Measurements from ENCODE around the gene GPR180.

The GPR180 gene

GRCh38 chr13:94656766-94657165 is 55.1 kb downstream of the GPR180 start:
- DNase-seq: no peak

GRCh38 chr13:94657167-94657566 is 55.5 kb downstream of the GPR180 start:
- DNase-seq: no peak

DNA sequence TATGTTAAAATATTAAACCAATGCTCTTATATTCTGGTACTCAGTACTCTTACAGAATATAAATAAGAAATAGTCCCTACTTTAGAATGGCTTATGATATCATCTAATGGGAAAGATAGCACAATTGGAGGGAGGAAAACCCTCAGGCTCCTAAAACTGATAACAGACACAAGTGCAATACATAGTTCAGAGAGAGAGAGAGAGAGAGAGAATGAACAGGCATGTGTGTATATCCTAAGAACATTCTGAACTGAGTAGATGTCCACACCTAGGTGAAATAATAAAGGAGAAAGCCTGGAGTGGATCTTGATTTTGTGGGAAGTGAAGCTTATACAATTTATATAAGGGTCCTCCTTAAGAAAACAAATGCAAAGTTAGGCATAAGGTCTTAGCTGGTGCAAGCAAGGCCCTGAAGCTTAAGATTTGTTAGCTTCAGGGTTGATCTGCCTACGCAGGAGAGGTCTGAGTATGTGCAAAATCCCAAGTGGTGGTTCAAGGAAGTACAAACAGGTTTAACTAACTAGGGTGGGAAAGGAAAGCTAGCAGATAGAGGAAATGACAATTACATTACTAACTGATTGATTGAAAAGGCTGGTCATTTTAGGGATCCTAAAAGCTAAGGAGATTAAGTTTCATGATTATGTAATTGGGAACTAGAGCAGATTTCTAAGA is 57.4 kb downstream of the GPR180 start:
- DNase-seq: no peak

DNA sequence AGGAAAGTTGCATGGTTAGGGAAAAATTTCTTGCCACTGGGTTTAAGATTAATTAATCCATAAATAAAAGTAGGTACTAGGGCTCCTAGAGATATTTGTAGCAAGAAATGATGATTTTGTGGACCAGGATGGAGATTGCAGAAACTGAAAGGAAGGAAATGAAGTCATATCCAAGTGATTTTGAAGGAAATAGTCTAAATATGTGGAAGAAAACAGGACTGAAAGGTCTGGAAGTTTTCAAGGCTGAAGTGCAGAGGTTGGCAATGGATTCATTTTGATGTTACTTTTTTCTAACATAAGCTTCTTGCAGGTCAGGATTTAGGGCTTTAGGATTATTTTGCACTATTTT is 57.9 kb downstream of the GPR180 start:
- DNase-seq: no peak

GRCh38 chr13:94660695-94661326 is 59.2 kb downstream of the GPR180 start:
- DNase-seq: peak; percentile 19

DNA sequence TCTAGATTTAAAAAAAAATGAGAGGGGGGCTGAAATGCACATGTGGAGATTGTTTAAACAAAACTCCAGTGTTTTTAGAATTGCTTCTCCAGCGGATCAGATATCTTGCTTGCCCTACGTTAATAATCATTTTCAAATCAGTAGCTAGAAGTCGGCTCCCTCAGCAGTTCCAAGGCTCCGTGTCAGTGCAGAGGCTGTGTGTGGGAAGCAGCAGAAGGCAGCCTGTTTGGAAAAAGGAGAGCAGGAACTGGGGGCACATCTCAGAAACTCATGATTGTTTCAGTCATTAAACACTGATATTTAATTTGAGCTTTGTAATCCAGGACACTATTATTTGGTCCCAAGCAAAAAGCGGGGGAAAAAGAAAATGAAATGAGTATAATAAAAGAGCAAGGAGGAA is 59.7 kb downstream of the GPR180 start:
- DNase-seq: no peak

DNA sequence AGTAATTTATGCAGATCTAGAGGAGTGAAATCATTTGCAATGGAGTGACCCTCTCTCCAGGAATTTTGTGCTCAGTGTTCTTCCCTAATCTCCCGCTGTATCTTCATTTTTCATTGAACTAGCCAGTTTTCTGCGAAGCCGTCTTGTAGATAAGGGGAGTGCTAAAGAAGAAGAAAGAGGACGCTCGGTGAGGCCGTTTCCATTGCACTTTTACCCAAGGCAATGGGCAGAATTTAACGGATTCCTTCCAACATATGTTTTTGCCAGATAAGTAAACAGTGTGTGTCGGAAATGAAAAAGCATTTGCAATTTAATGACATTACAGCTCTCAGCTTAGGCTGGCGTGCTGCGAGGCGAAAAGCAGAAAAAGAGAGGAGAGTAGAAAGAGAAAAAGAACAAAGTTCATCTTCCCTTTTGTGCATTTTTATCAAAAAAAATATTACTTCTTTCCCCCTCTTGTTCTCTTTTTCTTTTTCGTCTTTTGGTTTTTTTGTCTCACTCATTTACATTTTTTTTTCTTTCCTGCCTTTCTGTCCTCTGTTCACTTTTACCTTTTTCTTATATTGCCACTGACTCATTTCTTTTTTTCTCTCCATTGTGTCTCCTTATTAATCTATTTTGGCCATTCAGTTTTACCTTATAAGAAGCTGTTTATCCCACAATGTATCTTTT is 60.8 kb downstream of the GPR180 start:
- DNase-seq: no peak

DNA sequence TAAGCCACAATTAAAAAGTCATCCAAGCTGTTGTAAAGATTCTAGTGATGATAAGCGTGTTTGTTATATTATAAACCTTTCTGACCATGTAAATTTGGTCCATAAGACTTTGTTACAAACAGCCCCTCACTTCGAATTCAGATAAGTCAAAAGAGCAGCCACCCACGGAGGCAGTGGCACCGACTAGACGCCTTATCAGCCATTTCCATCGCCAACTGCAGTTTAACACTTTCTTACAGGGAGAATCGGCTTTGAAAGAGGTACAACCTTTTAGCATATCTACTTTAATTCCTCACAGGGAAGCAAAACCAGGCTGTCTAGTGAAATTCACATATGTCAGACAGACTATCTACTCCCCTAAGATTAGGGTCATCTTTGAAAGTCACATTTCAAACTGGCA is 63.2 kb downstream of the GPR180 start:
- no peak for DNase-seq

DNA sequence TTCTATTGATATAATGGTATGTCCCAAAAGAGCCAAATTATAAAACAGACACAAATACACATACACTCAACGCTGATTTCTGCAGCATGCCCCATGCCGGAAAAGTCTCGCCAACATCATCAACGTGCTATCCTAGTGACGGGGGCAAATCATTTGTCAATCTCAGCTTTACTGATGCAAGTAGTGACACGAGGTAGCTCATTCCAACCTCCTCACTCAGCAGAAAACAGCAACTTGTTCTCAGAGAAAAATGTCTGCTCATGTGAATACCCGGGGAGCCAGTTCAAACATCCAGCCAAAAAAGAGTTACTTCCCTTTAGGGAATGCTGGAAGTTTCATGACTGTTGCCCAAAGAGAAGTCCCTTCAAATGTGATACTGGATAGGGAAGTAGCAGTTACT is 64.4 kb downstream of the GPR180 start:
- DNase-seq: no peak

DNA sequence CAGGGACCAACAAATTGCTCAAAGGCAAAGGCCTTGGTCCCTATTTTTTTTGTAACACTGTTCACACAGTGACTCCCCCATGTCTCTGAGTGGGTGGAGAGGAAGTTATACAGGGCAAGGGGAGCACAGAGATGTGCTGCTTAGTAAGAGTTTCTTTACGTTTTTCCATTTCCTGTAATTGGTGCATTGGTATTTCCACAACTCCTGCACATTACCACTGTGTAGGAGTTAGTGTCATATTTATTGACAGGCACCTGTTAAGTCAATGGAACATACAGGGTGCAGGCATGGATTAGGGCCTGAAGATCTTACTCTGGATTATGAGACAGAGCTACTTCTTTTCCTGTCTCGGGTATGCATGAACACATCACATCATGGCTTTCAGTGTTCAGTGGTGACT is 65.5 kb downstream of the GPR180 start:
- DNase-seq: no peak

GRCh38 chr13:94672400-94672799 is 70.7 kb downstream of the GPR180 start:
- DNase-seq: no peak

DNA sequence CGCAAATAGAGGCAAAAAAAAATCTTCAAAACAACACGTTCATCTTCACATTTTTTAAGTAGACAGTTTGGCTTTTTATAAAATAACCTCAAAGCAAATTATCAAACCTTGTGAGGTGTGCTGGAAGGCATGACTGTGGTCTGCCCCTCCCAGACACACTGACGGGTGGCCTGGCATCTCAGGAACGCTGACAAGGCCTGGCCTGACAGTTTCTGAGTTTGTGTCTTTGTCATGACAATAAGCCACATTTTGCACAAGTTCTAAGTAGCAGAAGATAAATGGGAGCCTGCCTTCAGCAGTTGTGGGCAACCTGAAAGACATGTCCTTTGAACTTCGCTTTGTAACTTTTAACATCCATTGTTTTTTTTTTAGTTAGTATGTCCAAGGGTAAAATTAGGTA is 72.2 kb downstream of the GPR180 start:
- no peak for DNase-seq

DNA sequence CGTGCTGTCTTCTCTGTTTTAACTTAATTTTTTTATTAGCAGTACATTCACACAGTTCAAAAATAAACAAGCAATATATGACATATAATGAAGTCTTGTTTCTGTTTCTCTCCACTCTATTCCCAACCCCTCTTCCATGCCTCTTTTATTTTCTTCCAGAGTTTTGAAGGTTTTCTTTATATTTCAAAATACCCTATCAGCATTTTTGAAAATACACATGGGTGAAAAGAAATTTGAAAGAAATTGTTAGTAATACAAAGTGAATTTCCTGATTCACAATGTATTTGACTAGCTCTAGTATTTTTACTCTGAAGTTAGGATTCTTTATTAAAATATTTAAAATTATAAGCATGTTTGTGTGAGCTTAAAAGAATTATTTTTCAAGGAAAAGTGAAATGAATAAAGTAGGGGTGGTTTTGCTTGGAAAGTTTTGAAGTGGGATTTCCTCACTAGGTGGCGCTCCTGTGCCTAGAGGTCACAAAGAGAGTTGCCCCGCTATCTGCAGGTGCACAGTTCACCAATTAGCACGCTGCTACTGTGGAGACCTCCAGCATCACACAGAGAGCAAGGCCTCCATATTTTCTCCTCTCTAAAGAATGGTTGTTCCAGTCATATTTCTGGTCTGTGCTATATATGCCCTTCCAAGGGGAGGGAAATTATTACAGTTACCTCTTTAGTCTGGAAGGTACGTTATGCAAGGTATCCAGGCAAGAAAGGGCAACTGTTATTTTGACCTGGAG is 73.1 kb downstream of the GPR180 start:
- no peak for DNase-seq

DNA sequence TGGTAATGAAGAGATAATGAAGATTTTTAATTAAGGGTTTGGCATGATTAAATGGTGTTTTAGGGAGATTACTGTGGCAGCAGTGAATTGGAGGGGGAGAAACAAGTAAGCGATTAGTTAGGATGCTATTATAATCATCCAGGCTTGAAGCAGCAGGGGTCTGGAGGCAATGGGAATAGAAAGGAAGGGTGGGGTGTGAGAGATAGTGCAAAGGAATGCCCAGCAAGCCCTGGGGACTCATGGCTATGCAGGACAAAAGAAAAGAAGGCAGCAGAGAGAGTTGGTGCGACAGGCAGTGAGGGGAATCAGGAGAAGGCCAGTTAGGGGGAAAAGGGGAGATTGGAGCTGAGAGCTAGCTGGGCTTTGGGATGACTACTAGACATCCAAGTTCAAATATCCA is 76.1 kb downstream of the GPR180 start:
- no peak for DNase-seq

DNA sequence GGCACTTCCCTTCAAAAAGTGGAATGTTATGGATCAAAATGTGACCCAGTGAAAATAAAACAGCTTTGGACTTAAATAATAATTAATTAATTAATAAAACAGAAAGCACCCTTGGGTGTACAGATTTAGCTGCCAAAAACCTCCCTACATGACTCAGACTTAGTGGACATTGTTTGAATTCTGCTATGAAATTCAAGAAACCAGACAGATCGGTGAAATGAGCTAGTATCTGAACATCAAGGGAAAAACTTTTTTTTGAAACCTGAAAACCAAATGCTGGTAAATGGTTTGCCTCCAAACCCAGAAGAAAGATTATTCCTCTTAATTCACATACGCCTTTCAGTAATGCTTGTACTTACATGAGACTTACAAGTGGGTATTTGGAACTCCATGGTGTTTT is 77.2 kb downstream of the GPR180 start:
- no peak for DNase-seq

- DNase-seq: no peak
Measured at GRCh38 chr13:94679614-94680013, 78.0 kb downstream of the GPR180 start.

- no peak for DNase-seq
Measured at GRCh38 chr13:94682229-94682628, 80.6 kb downstream of the GPR180 start.

GRCh38 chr13:94683409-94683808 is 81.8 kb downstream of the GPR180 start:
- DNase-seq: no peak
